ENCODE measurements around the gene TNFRSF6B. TPM values are rescaled to one million over a fixed set of nuclear protein-coding genes. Genes with fewer than 3 reads are reported as not detected.

The TNFRSF6B gene
- polyA plus RNA-seq, 3 donors, result 1.3 to 1.7 (median 1.4) TPM

GRCh38 chr20:63694584-63695423 is 1.6 kb upstream of the TNFRSF6B start:
- DNase-seq (ENCODE audit: low read depth in 3 of 3, low spot score in 2 of 3), result no peak

- DNase-seq (ENCODE audit: low read depth in 3 of 3, low spot score in 2 of 3), result no peak
Observed at GRCh38 chr20:63695424-63696305, 787 bp upstream of the TNFRSF6B start.

GRCh38 chr20:63696306-63696627 is 185 bp upstream of the TNFRSF6B start:
- DNase-seq (ENCODE audit: low read depth in 3 of 3, low spot score in 2 of 3), result peak in 1 of 3 donors; percentile 38

GRCh38 chr20:63697357-63697867 is 960 bp downstream of the TNFRSF6B start:
- DNase-seq (ENCODE audit: low read depth in 3 of 3, low spot score in 2 of 3), result no peak

- DNase-seq (ENCODE audit: low read depth in 3 of 3, low spot score in 2 of 3), result no peak
Observed at GRCh38 chr20:63697868-63698545, 1.6 kb downstream of the TNFRSF6B start.

GRCh38 chr20:63698739-63699465 is 2.5 kb downstream of the TNFRSF6B start:
- no peak for DNase-seq (ENCODE audit: low read depth in 3 of 3, low spot score in 2 of 3)

GRCh38 chr20:63699466-63700198 is 3.2 kb downstream of the TNFRSF6B start:
- DNase-seq (ENCODE audit: low read depth in 3 of 3, low spot score in 2 of 3), result no peak

GRCh38 chr20:63700199-63701050 is 4.0 kb downstream of the TNFRSF6B start:
- DNase-seq (ENCODE audit: low read depth in 3 of 3, low spot score in 2 of 3), result no peak

- DNase-seq (ENCODE audit: low read depth in 3 of 3, low spot score in 2 of 3), result no peak
Observed at GRCh38 chr20:63701051-63701328, 4.5 kb downstream of the TNFRSF6B start.

GRCh38 chr20:63701329-63702035 is 5.0 kb downstream of the TNFRSF6B start:
- DNase-seq (ENCODE audit: low read depth in 3 of 3, low spot score in 2 of 3), result no peak

GRCh38 chr20:63702036-63702665 is 5.7 kb downstream of the TNFRSF6B start:
- DNase-seq (ENCODE audit: low read depth in 3 of 3, low spot score in 2 of 3), result no peak

GRCh38 chr20:63702751-63703470 is 6.5 kb downstream of the TNFRSF6B start:
- DNase-seq (ENCODE audit: low read depth in 3 of 3, low spot score in 2 of 3), result no peak

- DNase-seq (ENCODE audit: low read depth in 3 of 3, low spot score in 2 of 3), result no peak
Observed at GRCh38 chr20:63703471-63703975, 7.1 kb downstream of the TNFRSF6B start.

- no peak for DNase-seq (ENCODE audit: low read depth in 3 of 3, low spot score in 2 of 3)
Observed at GRCh38 chr20:63703976-63704748, 7.7 kb downstream of the TNFRSF6B start.

GRCh38 chr20:63704749-63705117 is 8.3 kb downstream of the TNFRSF6B start:
- no peak for DNase-seq (ENCODE audit: low read depth in 3 of 3, low spot score in 2 of 3)

Data from right renal cortex interstitium (tissue), 3 donors.